HepG2 (cell line): ENCODE data around the gene DOCK10. TPM values are rescaled to one million over a fixed set of nuclear protein-coding genes. Genes with fewer than 3 reads are reported as not detected.

Experiments
- ATAC-seq: fragments of 200-7000 bp; cut with Tn5 transposase; 3 replicates; pipeline ENCODE4 v1.9.1; 2020; ENCODE audit warnings: mild to moderate bottlenecking, moderate library complexity
- BruUV-seq: library from RNA; stranded (reverse); fragments of 400-500 nt; replicated peaks from 2 replicates; lab custom pipeline; 2021; lab: Mats Ljungman, UMichigan
- CTCF ChIA-PET: fragments of 300-600 bp; formaldehyde crosslinking; extraction: SDS; loops from one replicate; lab custom pipeline; 2021; ENCODE audit warnings: low total read pairs, inconsistent platforms, low intra/inter-chr PET ratio; lab: Yijun Ruan, JAX
- POLR2A ChIA-PET: fragments of 350-600 bp; sonication (Branson Sonifier 250); formaldehyde crosslinking; loops from one replicate; lab custom pipeline; 2020; ENCODE audit warnings: antibody characterized with exemption, inconsistent platforms; lab: Yijun Ruan, JAX
- DNase-seq: peaks from one replicate; pipeline ENCODE4 v3.0.0-alpha.2; 2015; ENCODE audit warnings: low spot score
- FAIRE-seq: peaks from 3 replicates; lab custom pipeline; 2011; peaks lifted over from hg19 to GRCh38; lab: Jason Lieb, UNC
- H2AFZ ChIP-seq: one replicate; pipeline ENCODE4 v1.6.1; 2011; ENCODE audit warnings: low read length, inconsistent platforms
- H3K27ac ChIP-seq: fragments of 300-600 bp; 3 replicates; pipeline ENCODE4 v1.8.0; 2011; ENCODE audit warnings: mixed run types, mild to moderate bottlenecking, mixed read lengths, low read length, inconsistent platforms; ENCODE audit not compliant: insufficient read depth; ENCODE audit errors: extremely low read length
- H3K27me3 ChIP-seq, 2 experiments: fragments of 200-600 bp in 1 of 2; 2 replicates in 1 of 2; 3 replicates in 1 of 2; pipeline versions ENCODE4 v1.6.0 to v1.8.0; 2011; ENCODE audit warnings: low read length in 2 of 2, mild to moderate bottlenecking in 2 of 2, moderate library complexity in 2 of 2, inconsistent platforms in 1 of 2; ENCODE audit not compliant: insufficient read depth in 2 of 2, control insufficient read depth in 1 of 2
- H3K36me3 ChIP-seq, 2 experiments: fragments of 200-600 bp in 1 of 2; replicated peaks in 1 of 2; 2 replicates in 1 of 2; 3 replicates in 1 of 2; pipeline versions ENCODE4 v1.5.1 to v1.8.0; 2011; ENCODE audit warnings: low read length in 2 of 2, inconsistent platforms in 1 of 2; ENCODE audit not compliant: insufficient read depth in 2 of 2, control insufficient read depth in 1 of 2
- H3K4me1 ChIP-seq: 2 replicates; pipeline ENCODE4 v1.5.1; 2012; ENCODE audit warnings: low read length, inconsistent platforms; ENCODE audit not compliant: insufficient read depth
- H3K4me2 ChIP-seq: 2 replicates; pipeline ENCODE4 v1.6.0; 2011; ENCODE audit warnings: low read depth, low read length, inconsistent platforms
- H3K4me3 ChIP-seq, 3 experiments: fragments of 200-600 bp in 1 of 3; sonication (generic), shearing (Covaris generic) in 1 of 3; replicated peaks in 1 of 3; 2 replicates each; pipeline ENCODE4 v1.5.1; 2011 to 2016; ENCODE audit warnings: low read length in 3 of 3, inconsistent platforms in 2 of 3, low read depth in 2 of 3, mild to moderate bottlenecking in 2 of 3, control low read depth in 1 of 3, mixed read lengths in 1 of 3; ENCODE audit not compliant: insufficient read depth in 1 of 3
- H3K79me2 ChIP-seq: one replicate; pipeline ENCODE4 v1.6.1; 2011; ENCODE audit warnings: low read length, inconsistent platforms; ENCODE audit not compliant: insufficient read depth
- H3K9ac ChIP-seq: 2 replicates; pipeline ENCODE4 v1.6.0; 2011; ENCODE audit warnings: mild to moderate bottlenecking, low read depth, low read length, inconsistent platforms; ENCODE audit not compliant: insufficient read depth
- H3K9me3 ChIP-seq: 2 replicates; pipeline ENCODE4 v1.5.1; 2012; ENCODE audit warnings: mild to moderate bottlenecking, low read length
- H4K20me1 ChIP-seq: 2 replicates; pipeline ENCODE4 v1.6.0; 2011; ENCODE audit warnings: inconsistent platforms, mild to moderate bottlenecking, low read length, moderate library complexity; ENCODE audit not compliant: insufficient read depth
- ARNT2 ChIP-seq: sonication (generic); formaldehyde crosslinking; IDR thresholded peaks from 2 replicates; pipeline ENCODE4 v1.8.0; 2022; ENCODE audit warnings: mild to moderate bottlenecking, low read depth, missing genetic modification reagents, moderate library complexity
- ATM ChIP-seq: fragments of 450-650 bp; IDR thresholded peaks from 2 replicates; pipeline ENCODE4 v1.7.1; 2017; ENCODE audit warnings: mild to moderate bottlenecking, borderline replicate concordance
- BRCA1 ChIP-seq: sonication (generic); formaldehyde crosslinking; IDR thresholded peaks from 2 replicates; pipeline ENCODE4 v1.4.0; 2020; ENCODE audit warnings: missing genetic modification reagents
- CC2D1A ChIP-seq: sonication (generic); formaldehyde crosslinking; IDR thresholded peaks from 2 replicates; pipeline ENCODE4 v1.8.1; 2023; ENCODE audit warnings: mild to moderate bottlenecking, missing genetic modification reagents
- MAZ ChIP-seq, 2 experiments: sonication (generic) in 1 of 2; formaldehyde crosslinking in 1 of 2; IDR thresholded peaks; 2 replicates each; pipeline versions ENCODE4 v1.5.0 to v1.6.1; 2012 to 2020; ENCODE audit warnings: low read depth in 2 of 2, mild to moderate bottlenecking in 2 of 2, borderline replicate concordance in 1 of 2, improper control_type of control experiment in 1 of 2, low read length in 1 of 2, missing genetic modification reagents in 1 of 2, moderate library complexity in 1 of 2
- SCMH1 ChIP-seq: sonication (generic); formaldehyde crosslinking; IDR thresholded peaks from 2 replicates; pipeline ENCODE4 v1.9.0; 2021; ENCODE audit warnings: missing genetic modification reagents, mild to moderate bottlenecking, borderline replicate concordance
- ZNF34 ChIP-seq: sonication (generic); formaldehyde crosslinking; IDR thresholded peaks from 2 replicates; pipeline ENCODE4 v1.4.0; 2020; ENCODE audit warnings: mild to moderate bottlenecking, missing genetic modification reagents, borderline replicate concordance
- ZSCAN29 ChIP-seq: sonication (generic); formaldehyde crosslinking; conservative IDR thresholded peaks from 2 replicates; pipeline ENCODE4 v1.4.0; 2020; ENCODE audit warnings: mild to moderate bottlenecking, missing genetic modification reagents
- WGBS: methylation state at CpG from one replicate; pipeline ENCODE4 v1.1.6; 2017; ENCODE audit warnings: low lambda C conversion rate; 5-methylcytosine and 5-hydroxymethylcytosine counted together
- in situ Hi-C: cut with HindIII; loops from 2 replicates; pipeline ENCODE4 v1.10.0; 2017; ENCODE audit warnings: low pct_unique_long_range_greater_than_20kb; ENCODE audit not compliant: extremely low pct_ligation_motif_present
- intact Hi-C: fragments of 100-400 bp; cut with micrococcal nuclease; formaldehyde crosslinking; loops from one replicate; pipeline ENCODE4 v1.10.0; 2022; ENCODE audit not compliant: unreplicated experiment
- polyA plus RNA-seq, 8 experiments: library from polyadenylated mRNA; depleted of rRNA in 3 of 8; stranded (reverse) in 7 of 8; unstranded in 1 of 8; fragments of >200 nt; fragmentation: Illumina TruSeq in 4 of 8; extraction: Trizol in 4 of 8; gene quantifications; 2 replicates each; pipeline versions ENCODE4 v1.2.1 to v1.2.3, GENCODE V29; 2011 to 2016; ENCODE audit warnings: low read depth in 4 of 8, missing spikeins in 1 of 8, mixed read lengths in 1 of 8; ENCODE audit not compliant: insufficient read depth in 1 of 8
- total RNA-seq, 5 experiments: library from RNA; depleted of rRNA; stranded (reverse); fragments of >200 nt; fragmentation: Illumina TruSeq; extraction: Trizol; gene quantifications; 2 replicates each; pipeline ENCODE4 v1.2.3, GENCODE V29; 2016; ENCODE audit warnings: low read depth in 1 of 5
- TF ChIP-seq, protein P1 (sequence below): sonication (generic); formaldehyde crosslinking; IDR thresholded peaks from 2 replicates; pipeline ENCODE4 v1.8.1; 2023; ENCODE audit warnings: missing genetic modification reagents, mild to moderate bottlenecking, borderline replicate concordance
- TF ChIP-seq, protein P2 (sequence below): fragments of 450-650 bp; IDR thresholded peaks from 2 replicates; pipeline ENCODE4 v1.6.1; 2017; ENCODE audit warnings: mild to moderate bottlenecking

DOCK10 gene
- total and polyA plus RNA-seq, 2 of the 13 experiments (the other 11 are each of a cell fraction or from before 2014, with no cell fraction given), result not detected

DNA sequence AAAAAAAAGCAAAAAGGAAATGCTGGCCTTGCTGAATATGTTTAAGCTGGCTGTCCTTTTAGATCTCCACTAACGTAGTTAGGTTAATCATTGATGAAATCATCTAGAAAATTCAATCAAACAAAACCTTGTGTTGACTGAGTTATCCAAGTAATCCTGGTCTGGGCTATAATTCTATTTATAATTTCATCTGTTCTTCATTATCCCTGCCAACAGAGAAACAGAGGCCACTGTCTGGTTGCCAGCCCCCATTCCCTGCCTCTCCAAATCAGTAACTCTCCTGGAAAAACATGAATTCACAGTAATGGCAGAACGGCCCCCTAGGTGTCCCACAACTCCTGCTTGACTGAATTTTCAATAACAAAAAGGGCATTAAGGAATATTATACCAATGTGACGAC lies 24.6 kb downstream of the DOCK10 start:
- ChIA-PET POLR2A (no interaction called here), CTCF (no interaction called here)
- Histone ChIP-seq H3K79me2 (no peaks in the 10 kb centered on the region), H3K4me1 (no peaks in the 10 kb centered on the region), H2AFZ (no peak overlapping the region), H3K36me3 (no peaks in the 10 kb centered on the region), H4K20me1 (no peaks in the 10 kb centered on the region), H3K4me3 (no peak overlapping the region), H3K9ac (no peak overlapping the region), H3K27me3 (no peaks in the 10 kb centered on the region), H3K27ac (no peak overlapping the region), H3K9me3 (no peaks in the 10 kb centered on the region), H3K4me2 (no peak overlapping the region)
- no peak for DNase-seq
- 12% methylated on average over 3 of the region's 3 CpGs for WGBS
- intact Hi-C loops (no loop called here), in situ Hi-C loops (no loop called here)
- BruUV-seq, result no TSS peak
- FAIRE-seq, result no peak
- no peak for TF ChIP-seq CC2D1A
- TF ChIP-seq, protein P1, sequence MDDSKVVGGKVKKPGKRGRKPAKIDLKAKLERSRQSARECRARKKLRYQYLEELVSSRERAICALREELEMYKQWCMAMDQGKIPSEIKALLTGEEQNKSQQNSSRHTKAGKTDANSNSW (CRISPR knock-in tag), result no peak
- TF ChIP-seq BRCA1 (CRISPR knock-in tag), result no peak
- TF ChIP-seq SCMH1 (CRISPR knock-in tag), result no peak
- TF ChIP-seq ZSCAN29 (CRISPR knock-in tag), result no peak
- no peak for TF ChIP-seq ATM
- TF ChIP-seq MAZ (IDR thresholded peaks at IDR 0.05; ENCODE audit: borderline replicate concordance, low read depth, low read length), result no peak
- no peak for TF ChIP-seq MAZ (CRISPR knock-in tag; IDR thresholded peaks at IDR 0.05; ENCODE audit: low read depth)
- TF ChIP-seq, protein P2, sequence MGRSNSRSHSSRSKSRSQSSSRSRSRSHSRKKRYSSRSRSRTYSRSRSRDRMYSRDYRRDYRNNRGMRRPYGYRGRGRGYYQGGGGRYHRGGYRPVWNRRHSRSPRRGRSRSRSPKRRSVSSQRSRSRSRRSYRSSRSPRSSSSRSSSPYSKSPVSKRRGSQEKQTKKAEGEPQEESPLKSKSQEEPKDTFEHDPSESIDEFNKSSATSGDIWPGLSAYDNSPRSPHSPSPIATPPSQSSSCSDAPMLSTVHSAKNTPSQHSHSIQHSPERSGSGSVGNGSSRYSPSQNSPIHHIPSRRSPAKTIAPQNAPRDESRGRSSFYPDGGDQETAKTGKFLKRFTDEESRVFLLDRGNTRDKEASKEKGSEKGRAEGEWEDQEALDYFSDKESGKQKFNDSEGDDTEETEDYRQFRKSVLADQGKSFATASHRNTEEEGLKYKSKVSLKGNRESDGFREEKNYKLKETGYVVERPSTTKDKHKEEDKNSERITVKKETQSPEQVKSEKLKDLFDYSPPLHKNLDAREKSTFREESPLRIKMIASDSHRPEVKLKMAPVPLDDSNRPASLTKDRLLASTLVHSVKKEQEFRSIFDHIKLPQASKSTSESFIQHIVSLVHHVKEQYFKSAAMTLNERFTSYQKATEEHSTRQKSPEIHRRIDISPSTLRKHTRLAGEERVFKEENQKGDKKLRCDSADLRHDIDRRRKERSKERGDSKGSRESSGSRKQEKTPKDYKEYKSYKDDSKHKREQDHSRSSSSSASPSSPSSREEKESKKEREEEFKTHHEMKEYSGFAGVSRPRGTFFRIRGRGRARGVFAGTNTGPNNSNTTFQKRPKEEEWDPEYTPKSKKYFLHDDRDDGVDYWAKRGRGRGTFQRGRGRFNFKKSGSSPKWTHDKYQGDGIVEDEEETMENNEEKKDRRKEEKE, result no peak
- no peak for TF ChIP-seq ZNF34 (CRISPR knock-in tag)
- TF ChIP-seq ARNT2 (CRISPR knock-in tag), result no peak
- ATAC-seq, result no peak
